MCF 10A (cell line): ENCODE measurements around the gene MANSC1. TPM values are rescaled to one million over a fixed set of nuclear protein-coding genes. Genes with fewer than 3 reads are reported as not detected.

Experiments used
- BruUV-seq: library from RNA; stranded (reverse); fragments of 400-500 nt; replicated peaks from 2 replicates; lab custom pipeline; 2021; lab: Mats Ljungman, UMichigan
- CTCF ChIA-PET: fragments of 300-600 bp; sonication (Branson Sonifier 250); formaldehyde crosslinking; extraction: SDS; loops from one replicate; lab custom pipeline; 2021; ENCODE audit warnings: antibody characterized with exemption, inconsistent platforms; lab: Yijun Ruan, JAX
- POLR2A ChIA-PET: fragments of 300-600, 350-650 bp; sonication (Branson Sonifier 250); formaldehyde crosslinking; extraction: SDS; loops from one replicate; lab custom pipeline; 2020; ENCODE audit warnings: antibody characterized with exemption, inconsistent platforms; lab: Yijun Ruan, JAX
- DNase-seq: peaks from one replicate; pipeline ENCODE4 v3.0.0-alpha.2; 2018; ENCODE audit not compliant: unreplicated experiment
- H3K27ac Mint-ChIP-seq: one replicate; pipeline ENCODE4 v1.8.0; 2022; ENCODE audit warnings: mild to moderate bottlenecking, low read depth, mixed read lengths; ENCODE audit not compliant: unreplicated experiment
- H3K27me3 Mint-ChIP-seq: one replicate; pipeline ENCODE4 v1.8.0; 2022; ENCODE audit warnings: mixed read lengths; ENCODE audit not compliant: insufficient read depth, unreplicated experiment
- H3K36me3 Mint-ChIP-seq: one replicate; pipeline ENCODE4 v1.8.0; 2022; ENCODE audit warnings: mild to moderate bottlenecking, moderate library complexity, mixed read lengths; ENCODE audit not compliant: insufficient read depth, unreplicated experiment
- H3K4me1 Mint-ChIP-seq: one replicate; pipeline ENCODE4 v1.8.0; 2022; ENCODE audit warnings: mixed read lengths; ENCODE audit not compliant: insufficient read depth, unreplicated experiment
- H3K4me3 Mint-ChIP-seq: one replicate; pipeline ENCODE4 v1.8.0; 2022; ENCODE audit warnings: mild to moderate bottlenecking, moderate library complexity, mixed read lengths; ENCODE audit not compliant: unreplicated experiment
- H3K9me3 Mint-ChIP-seq: one replicate; pipeline ENCODE4 v1.8.0; 2022; ENCODE audit warnings: mixed read lengths; ENCODE audit not compliant: unreplicated experiment
- intact Hi-C: fragments of 100-400 bp; cut with micrococcal nuclease; formaldehyde crosslinking; loops from 2 replicates; pipeline ENCODE4 v1.14.1; 2022
- total RNA-seq: library from RNA; stranded (reverse); gene quantifications from 2 replicates; pipeline ENCODE4 v1.2.3, GENCODE V29; 2022
- TF ChIP-seq, protein P1 (sequence below): fragments of 200-600 bp; IDR thresholded peaks from one replicate; pipeline ENCODE4 v1.8.0; 2022; ENCODE audit warnings: antibody characterized with exemption, mild to moderate bottlenecking; ENCODE audit not compliant: unreplicated experiment

Gene MANSC1
- total RNA-seq, 1 experiment from 2014 or later, result 10.1 TPM

DNA sequence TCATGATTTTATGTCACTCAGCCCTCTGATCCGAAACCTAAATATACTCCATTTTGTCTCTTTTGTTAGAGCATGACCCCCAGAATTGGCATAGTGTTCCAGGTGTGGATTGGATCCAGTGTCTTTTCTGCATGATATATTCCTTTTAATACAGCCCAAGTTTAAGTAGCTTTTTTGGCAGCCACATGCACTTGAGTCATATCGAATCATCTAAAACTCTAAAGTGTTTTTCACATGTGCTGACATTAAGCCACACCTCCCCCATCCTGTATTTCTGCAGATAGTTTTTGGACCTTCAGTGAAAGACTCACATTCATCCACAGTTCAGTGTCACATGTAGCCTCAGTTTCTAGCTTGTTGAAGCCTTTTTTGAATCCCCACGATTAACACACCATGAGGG is 37.5 kb upstream of the MANSC1 start:
- TF ChIP-seq, protein P1, sequence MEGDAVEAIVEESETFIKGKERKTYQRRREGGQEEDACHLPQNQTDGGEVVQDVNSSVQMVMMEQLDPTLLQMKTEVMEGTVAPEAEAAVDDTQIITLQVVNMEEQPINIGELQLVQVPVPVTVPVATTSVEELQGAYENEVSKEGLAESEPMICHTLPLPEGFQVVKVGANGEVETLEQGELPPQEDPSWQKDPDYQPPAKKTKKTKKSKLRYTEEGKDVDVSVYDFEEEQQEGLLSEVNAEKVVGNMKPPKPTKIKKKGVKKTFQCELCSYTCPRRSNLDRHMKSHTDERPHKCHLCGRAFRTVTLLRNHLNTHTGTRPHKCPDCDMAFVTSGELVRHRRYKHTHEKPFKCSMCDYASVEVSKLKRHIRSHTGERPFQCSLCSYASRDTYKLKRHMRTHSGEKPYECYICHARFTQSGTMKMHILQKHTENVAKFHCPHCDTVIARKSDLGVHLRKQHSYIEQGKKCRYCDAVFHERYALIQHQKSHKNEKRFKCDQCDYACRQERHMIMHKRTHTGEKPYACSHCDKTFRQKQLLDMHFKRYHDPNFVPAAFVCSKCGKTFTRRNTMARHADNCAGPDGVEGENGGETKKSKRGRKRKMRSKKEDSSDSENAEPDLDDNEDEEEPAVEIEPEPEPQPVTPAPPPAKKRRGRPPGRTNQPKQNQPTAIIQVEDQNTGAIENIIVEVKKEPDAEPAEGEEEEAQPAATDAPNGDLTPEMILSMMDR, result no peak
- peaks cover 8% of the 10 kb centered on the region for H3K4me1 Mint-ChIP-seq
- CTCF ChIA-PET, result interaction anchor here (0.5 to 2.4 kb wide), 10 partner anchors 9 to 1478 kb away, joined by 3 to 10 read pairs (median 4); partner anchors contain the start of gene DUSP16
- H3K27ac Mint-ChIP-seq, result peak overlapping the region; percentile 79
- no peaks in the 10 kb centered on the region for H3K36me3 Mint-ChIP-seq
- BruUV-seq, result no TSS peak
- peak; percentile 59 for DNase-seq
- no peaks in the 10 kb centered on the region for H3K9me3 Mint-ChIP-seq
- POLR2A ChIA-PET, result interaction anchor here (0.6 to 3.2 kb wide), 13 partner anchors 10 to 331 kb away, joined by 3 to 33 read pairs (median 4); partner anchors contain the start of gene DUSP16
- intact Hi-C loops, result no loop called here
- H3K4me3 Mint-ChIP-seq, result peak overlapping the region; percentile 27
- H3K27me3 Mint-ChIP-seq, result no peaks in the 10 kb centered on the region

DNA sequence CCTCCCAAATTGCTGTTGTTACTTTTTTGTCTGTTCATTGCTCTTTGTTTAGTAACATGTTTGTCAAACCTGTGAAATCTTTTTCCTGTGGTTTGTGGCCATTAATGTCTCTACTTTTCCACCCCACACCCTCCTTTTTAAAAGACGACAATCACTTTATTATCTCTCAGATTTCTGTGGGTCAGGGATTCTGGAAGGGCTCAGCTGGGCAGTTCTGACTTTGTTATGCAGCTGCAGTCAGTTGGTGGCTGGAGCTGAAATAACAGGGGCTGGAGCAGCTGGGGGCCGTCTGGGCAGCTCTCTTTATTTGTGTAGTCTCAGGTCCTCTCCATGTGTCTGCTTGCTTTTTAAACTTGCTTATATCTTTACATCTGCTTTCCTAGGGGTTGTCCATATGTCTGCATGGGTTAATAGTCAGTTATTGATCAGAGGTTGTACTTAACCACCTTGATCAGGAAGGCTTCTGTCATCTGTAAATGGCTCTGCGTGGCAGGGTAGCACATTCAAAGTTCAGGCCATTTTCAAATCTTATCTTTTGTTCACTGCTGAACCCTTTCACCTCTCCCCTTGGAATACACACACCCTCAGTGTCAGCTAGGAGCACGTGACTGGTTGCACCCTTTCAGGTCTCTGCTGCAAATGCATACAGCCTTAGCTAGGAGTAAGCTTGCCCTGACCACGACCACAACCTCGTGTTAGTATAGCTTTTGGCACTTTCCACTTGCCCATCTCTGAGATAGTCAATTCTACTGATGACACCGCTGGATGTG is 34.7 kb upstream of the MANSC1 start:
- H3K27ac Mint-ChIP-seq, result no peak overlapping the region
- intact Hi-C loops, result no loop called here
- POLR2A ChIA-PET, result interaction anchor here (0.6 to 1.5 kb wide), 7 partner anchors 28 to 347 kb away, joined by 3 to 6 read pairs (median 3); partner anchors contain the start of genes BORCS5 and DUSP16
- TF ChIP-seq, protein P1, result no peak
- peaks cover 8% of the 10 kb centered on the region for H3K4me1 Mint-ChIP-seq
- BruUV-seq, result no TSS peak
- H3K27me3 Mint-ChIP-seq, result no peaks in the 10 kb centered on the region
- no peak overlapping the region for H3K4me3 Mint-ChIP-seq
- CTCF ChIA-PET, result interaction anchor here (0.6 to 2.1 kb wide), 8 partner anchors 9 to 341 kb away, joined by 3 to 7 read pairs (median 3); partner anchors contain the start of gene DUSP16
- H3K9me3 Mint-ChIP-seq, result no peaks in the 10 kb centered on the region
- H3K36me3 Mint-ChIP-seq, result no peaks in the 10 kb centered on the region
- no peak for DNase-seq

DNA sequence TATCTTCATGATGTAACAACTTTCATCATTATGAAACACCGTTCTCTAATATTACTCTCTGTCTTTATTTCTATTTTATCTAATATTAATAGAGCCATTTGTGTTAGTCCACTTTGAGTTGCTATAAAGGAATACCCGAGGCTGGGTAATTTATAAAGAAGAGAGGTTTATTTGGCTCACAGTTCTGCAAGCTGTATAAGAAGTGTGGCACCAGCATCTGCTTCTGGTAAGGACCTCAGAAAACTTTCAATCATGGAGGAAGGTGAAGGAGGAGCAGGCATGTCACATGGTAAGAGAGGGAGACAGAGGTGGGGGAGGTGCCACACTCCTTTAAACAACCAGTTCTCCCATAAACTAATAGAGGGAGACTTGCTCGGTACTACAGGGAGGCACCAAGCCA is 31.9 kb upstream of the MANSC1 start:
- H3K9me3 Mint-ChIP-seq, result no peaks in the 10 kb centered on the region
- no peak overlapping the region for H3K27ac Mint-ChIP-seq
- peaks cover 6% of the 10 kb centered on the region for H3K36me3 Mint-ChIP-seq
- TF ChIP-seq, protein P1, result no peak
- BruUV-seq, result no TSS peak
- intact Hi-C loops, result no loop called here
- H3K4me1 Mint-ChIP-seq, result no peaks in the 10 kb centered on the region
- DNase-seq, result no peak
- ChIA-PET POLR2A (no interaction called here), CTCF (interaction anchor here (0.7 kb wide), 1 partner anchor 182 kb away, joined by 3 read pairs; no protein-coding TSS in a partner anchor)
- H3K27me3 Mint-ChIP-seq, result no peaks in the 10 kb centered on the region
- no peak overlapping the region for H3K4me3 Mint-ChIP-seq

DNA sequence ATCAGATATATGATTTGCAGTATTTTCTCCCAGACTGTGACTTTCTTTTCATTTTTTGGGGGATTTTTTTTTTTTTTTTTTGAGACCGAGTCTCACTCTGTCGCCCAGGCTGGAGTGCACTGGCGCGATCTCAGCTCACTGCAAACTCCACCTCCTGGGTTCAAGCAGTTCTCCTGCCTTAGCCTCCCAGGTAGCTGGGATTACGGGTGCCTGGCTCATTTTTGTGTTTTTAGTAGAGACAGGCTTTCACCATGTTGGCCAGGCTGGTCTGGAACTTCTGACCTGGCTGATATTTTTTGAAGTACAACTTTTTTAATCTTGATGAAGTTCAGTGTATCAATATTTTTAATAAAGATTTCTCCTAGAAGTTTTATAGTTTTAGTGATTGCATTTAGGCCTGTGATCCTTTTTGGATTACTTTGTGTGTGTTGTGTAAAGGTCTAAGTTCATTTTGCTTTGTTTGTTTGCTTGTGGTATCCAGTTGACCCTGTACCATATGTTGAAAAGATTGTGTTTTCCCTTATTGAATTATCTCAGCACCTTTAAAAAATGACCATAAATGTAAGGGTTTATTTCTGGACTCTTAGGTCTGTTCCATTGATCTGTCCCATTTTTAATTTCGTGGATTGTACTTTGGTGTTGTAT is 31.0 kb upstream of the MANSC1 start:
- POLR2A ChIA-PET, result interaction anchor here (0.7 kb wide), 1 partner anchor 195 kb away, joined by 3 read pairs; no protein-coding TSS in a partner anchor
- no TSS peak for BruUV-seq
- no peaks in the 10 kb centered on the region for H3K27me3 Mint-ChIP-seq
- CTCF ChIA-PET, result no interaction called here
- DNase-seq, result no peak
- intact Hi-C loops, result no loop called here
- TF ChIP-seq, protein P1, result no peak
- H3K27ac Mint-ChIP-seq, result no peak overlapping the region
- H3K36me3 Mint-ChIP-seq, result peaks cover 6% of the 10 kb centered on the region
- H3K4me3 Mint-ChIP-seq, result no peak overlapping the region
- H3K9me3 Mint-ChIP-seq, result no peaks in the 10 kb centered on the region
- H3K4me1 Mint-ChIP-seq, result no peaks in the 10 kb centered on the region
